BJ (cell line): ENCODE data around the gene SAMHD1. TPM values are rescaled to one million over a fixed set of nuclear protein-coding genes. Genes with fewer than 3 reads are reported as not detected.

Source experiments
- CTCF ChIA-PET: fragments of 350-600 bp; formaldehyde crosslinking; extraction: SDS; loops from one replicate; lab custom pipeline; 2021; ENCODE audit warnings: antibody characterized with exemption, inconsistent platforms; lab: Yijun Ruan, JAX
- POLR2A ChIA-PET: fragments of 300-600 bp; sonication (Branson Sonifier 250); formaldehyde crosslinking; extraction: SDS; loops from one replicate; lab custom pipeline; 2021; ENCODE audit warnings: antibody characterized with exemption; lab: Charles Lee
- DNase-seq: peaks from one replicate; pipeline ENCODE4 v3.0.0-alpha.2; 2011; ENCODE audit warnings: low read depth
- H3K27me3 ChIP-seq: 2 replicates; pipeline ENCODE4 v1.6.0; 2011; ENCODE audit warnings: low read length; ENCODE audit not compliant: control insufficient read depth, insufficient read depth
- H3K36me3 ChIP-seq: 2 replicates; pipeline ENCODE4 v1.5.1; 2011; ENCODE audit warnings: low read length; ENCODE audit not compliant: control insufficient read depth, insufficient read depth
- H3K4me3 ChIP-seq: 2 replicates; pipeline ENCODE4 v1.5.1; 2011; ENCODE audit warnings: low read depth, mild to moderate bottlenecking, control low read depth, low read length
- CTCF ChIP-seq: IDR thresholded peaks from 2 replicates; pipeline ENCODE4 v1.5.1; 2011; ENCODE audit warnings: low read depth, mild to moderate bottlenecking, control low read depth, inconsistent platforms, low read length, moderate library complexity; ENCODE audit not compliant: insufficient read depth
- polyA plus RNA-seq: library from polyadenylated mRNA; depleted of rRNA; stranded (reverse); fragments of >200 nt; gene quantifications from 2 replicates; pipeline ENCODE4 v1.2.3, GENCODE V29; 2011

SAMHD1 gene
- polyA plus RNA-seq, 1 experiment: 5.6 TPM

- DNase-seq: no peak
- ChIA-PET POLR2A (interaction anchor here (0.5 kb wide), 1 partner anchor 152 kb away, joined by 8 read pairs; no protein-coding TSS in a partner anchor), CTCF (interaction anchor here (1.0 to 2.0 kb wide), 2 partner anchors 18 to 342 kb away, joined by 3 to 6 read pairs; a partner anchor contains a TSS)
- Histone ChIP-seq H3K4me3 (no peak overlapping the region), H3K36me3 (no peaks in the 10 kb centered on the region), H3K27me3 (0 out of 2 replicates have a peak, but pooled peaks cover 1% of the 10 kb centered on the region)
- no peak for TF ChIP-seq CTCF
Measured at GRCh38 chr20:36881888-36882287, 69.6 kb downstream of the SAMHD1 start.

GRCh38 chr20:36881331-36881730, 70.2 kb downstream of the SAMHD1 start:
- no peak overlapping the region for H3K4me3 ChIP-seq
- no peaks in the 10 kb centered on the region for H3K36me3 ChIP-seq
- 0 out of 2 replicates have a peak, but pooled peaks cover 1% of the 10 kb centered on the region for H3K27me3 ChIP-seq
- POLR2A ChIA-PET: no interaction called here
- no peak for TF ChIP-seq CTCF
- CTCF ChIA-PET: interaction anchor here (2.0 kb wide), 1 partner anchor 17 kb away, joined by 6 read pairs; a partner anchor contains a TSS
- DNase-seq: no peak

- CTCF ChIA-PET: interaction anchor here (2.0 kb wide), 1 partner anchor 17 kb away, joined by 6 read pairs; a partner anchor contains a TSS
- no peak for DNase-seq
- no peak for TF ChIP-seq CTCF
- Histone ChIP-seq H3K36me3 (no peaks in the 10 kb centered on the region), H3K4me3 (no peak overlapping the region), H3K27me3 (0 out of 2 replicates have a peak, but pooled peaks cover 1% of the 10 kb centered on the region)
- POLR2A ChIA-PET: no interaction called here
Measured at GRCh38 chr20:36880741-36881250, 70.7 kb downstream of the SAMHD1 start.

- Histone ChIP-seq H3K4me3 (no peak overlapping the region), H3K36me3 (no peaks in the 10 kb centered on the region), H3K27me3 (0 out of 2 replicates have a peak, but pooled peaks cover 1% of the 10 kb centered on the region)
- TF ChIP-seq CTCF: no peak
- ChIA-PET CTCF (interaction anchor here (0.9 to 1.8 kb wide), 2 partner anchors 14 to 16 kb away, joined by 3 to 5 read pairs; a partner anchor contains a TSS), POLR2A (no interaction called here)
- DNase-seq: no peak
Measured at GRCh38 chr20:36878941-36879340, 72.6 kb downstream of the SAMHD1 start.

- TF ChIP-seq CTCF: no peak
- Histone ChIP-seq H3K36me3 (no peaks in the 10 kb centered on the region), H3K4me3 (no peak overlapping the region), H3K27me3 (peaks cover 2% of the 10 kb centered on the region; the same call in 1 of the 2 replicates)
- ChIA-PET CTCF (interaction anchor here (1.1 to 1.9 kb wide), 3 partner anchors 9 to 13 kb away, joined by 3 to 7 read pairs (median 3); a partner anchor contains a TSS), POLR2A (no interaction called here)
- no peak for DNase-seq
Measured at GRCh38 chr20:36876473-36876833, 75.1 kb downstream of the SAMHD1 start.
